Epithelial cell of alveolus of lung (primary cell): ENCODE data around the gene RPS14. TPM values are rescaled to one million over a fixed set of nuclear protein-coding genes. Genes with fewer than 3 reads are reported as not detected.

ENCODE experiments used
- total RNA-seq: library from RNA; depleted of rRNA; stranded (reverse); fragments of >200 nt; gene quantifications from 2 replicates; pipeline ENCODE4 v1.2.1, GENCODE V29; 2015

The RPS14 gene
- total RNA-seq: 3,859 and 4,461 TPM in 2 replicates

DNA sequence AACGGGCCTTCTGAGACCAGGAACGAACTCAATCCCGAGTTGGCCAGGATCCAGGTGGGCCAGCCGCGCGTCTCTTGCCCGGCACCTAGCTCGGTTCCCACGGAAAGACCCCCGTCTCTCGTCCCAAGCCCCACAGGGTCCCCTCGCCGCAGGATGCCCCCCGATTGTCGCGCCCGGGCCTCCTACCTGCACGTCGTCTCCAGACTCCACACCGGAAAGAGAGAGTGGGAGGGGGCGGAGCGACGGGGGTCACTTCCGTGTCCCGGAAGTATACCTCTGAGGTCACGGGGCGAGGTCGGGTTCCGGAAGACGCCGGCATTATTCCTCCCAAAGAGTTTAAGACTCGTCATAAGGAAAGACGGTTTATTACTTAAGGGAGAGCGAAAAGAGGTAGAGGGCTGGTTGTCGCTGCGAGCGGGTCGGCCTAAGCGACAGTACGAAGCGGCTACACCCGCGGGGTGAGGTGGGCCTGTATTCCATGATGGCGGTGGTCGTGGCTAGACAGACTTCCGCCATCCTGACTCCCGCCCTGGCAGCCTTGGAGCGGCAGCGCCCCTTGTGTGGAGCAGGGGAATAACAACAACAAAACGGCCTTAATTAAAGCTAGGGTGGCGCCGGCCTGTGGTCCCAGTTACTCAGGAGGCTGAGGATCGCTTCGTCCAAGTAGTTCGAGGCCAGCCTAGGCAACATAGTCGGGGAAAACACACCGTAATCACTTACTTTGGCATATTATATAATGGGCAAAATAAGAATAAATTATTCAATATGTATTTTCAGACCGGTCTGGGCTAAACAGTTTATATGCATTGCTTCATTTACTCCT is at the start of gene RPS14:
TSS of gene RPS14 (minus strand) at position 223 of the 823 bp plus-strand sequence. CDS start 2,006 bp downstream, outside the sequence.

DNA sequence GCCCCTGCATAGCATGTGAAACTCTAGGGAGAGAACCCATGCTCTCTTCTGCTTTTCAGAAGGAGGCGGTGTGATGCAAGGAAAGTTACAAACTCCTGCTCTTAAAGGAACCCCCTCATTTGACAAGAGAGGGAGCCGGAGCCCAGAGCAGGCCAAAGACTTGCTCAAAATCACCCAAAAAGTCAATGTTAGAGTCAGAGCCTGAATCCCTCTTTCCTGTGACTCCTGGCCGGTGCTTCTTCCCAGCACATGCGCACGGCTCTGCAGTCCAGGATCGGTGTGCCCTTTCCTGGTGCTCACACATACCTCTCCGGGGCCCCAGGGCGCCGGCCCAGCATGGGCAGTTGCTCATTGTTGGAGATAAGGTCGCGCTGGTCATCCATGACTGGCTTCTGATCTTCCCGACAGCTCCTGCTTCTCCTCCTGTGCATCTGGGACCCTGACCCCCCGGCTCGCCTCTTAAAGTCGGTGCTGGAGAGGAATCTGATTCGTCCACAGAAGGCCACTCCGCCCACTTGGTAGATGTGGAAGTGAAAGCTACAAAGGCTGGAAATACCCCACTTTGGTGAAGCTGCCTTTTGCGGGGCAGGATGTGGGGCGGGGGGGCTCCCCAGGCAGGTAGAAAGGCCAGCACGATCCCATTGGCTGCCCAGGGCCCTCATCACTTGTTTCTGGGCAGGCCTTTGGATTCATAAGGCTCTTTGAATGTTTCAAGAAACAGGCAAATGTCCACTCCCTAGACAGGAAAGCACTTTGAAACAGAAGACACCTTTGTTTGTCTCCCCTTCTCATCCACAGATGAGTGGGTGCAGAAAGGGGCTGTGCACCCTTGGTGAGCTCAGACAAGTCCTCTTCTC is 37.0 kb downstream of the RPS14 start, which contains the start of gene CD74:
TSS of gene CD74 (minus strand) at position 592 of the 857 bp plus-strand sequence. CDS start at position 431, 161 bp downstream.

Other genes starting within 250 kb of the RPS14 start
- 0.80 TPM in 1 of 2 replicates, not detected in the other for gene CAMK2A, start 160.0 kb downstream of the RPS14 start, total RNA-seq
- gene ARSI, start 146.8 kb downstream of the RPS14 start, total RNA-seq: 14.1 and 19.5 TPM in 2 replicates
- 23.4 and 23.6 TPM in 2 replicates for gene TCOF1, start 92.0 kb downstream of the RPS14 start, total RNA-seq
- gene CD74, start 36.8 kb downstream of the RPS14 start, total RNA-seq: 1.7 and 5.4 TPM in 2 replicates
- gene NDST1, start 58.4 kb upstream of the RPS14 start, total RNA-seq: 76.7 and 92.8 TPM in 2 replicates
- gene SYNPO, start 190.9 kb upstream of the RPS14 start, total RNA-seq: 14.1 and 15.3 TPM in 2 replicates
- gene MYOZ3, start 211.5 kb upstream of the RPS14 start, total RNA-seq: 0.26 and 0.40 TPM in 2 replicates